Smooth muscle cell (in vitro differentiated cells): Measurements from ENCODE around the gene RFXANK. TPM values are rescaled to one million over a fixed set of nuclear protein-coding genes. Genes with fewer than 3 reads are reported as not detected.
A peak's percentile ranks its signal among the peaks of the same experiment; 100 is the strongest.

Experiments used
- DNase-seq: peaks from one replicate; lab custom pipeline; 2025; ENCODE audit not compliant: unreplicated experiment; lab: John Stamatoyannopoulos, UW
- H2AFZ ChIP-seq: fragments of 200-600 bp; sonication (generic); 2 replicates; pipeline ENCODE4 v1.6.0; 2016; ENCODE audit warnings: antibody characterized with exemption, low read depth, mild to moderate bottlenecking
- H3F3A ChIP-seq: fragments of 200-600 bp; sonication (generic); 2 replicates; pipeline ENCODE4 v1.6.0; 2017; ENCODE audit warnings: antibody characterized with exemption, low read depth
- H3K27ac ChIP-seq: fragments of 200-600 bp; sonication (generic); 2 replicates; pipeline ENCODE4 v1.5.1; 2016; ENCODE audit warnings: low read depth, mild to moderate bottlenecking
- H3K27me3 ChIP-seq: fragments of 200-600 bp; sonication (generic); 2 replicates; pipeline ENCODE4 v1.6.1; 2016; ENCODE audit warnings: low read depth, mild to moderate bottlenecking
- H3K36me3 ChIP-seq: fragments of 200-600 bp; sonication (generic); 2 replicates; pipeline ENCODE4 v1.5.1; 2016; ENCODE audit warnings: low read depth
- H3K4me1 ChIP-seq: fragments of 200-600 bp; sonication (generic); 2 replicates; pipeline ENCODE4 v1.5.1; 2016; ENCODE audit warnings: low read depth
- H3K4me2 ChIP-seq: fragments of 200-600 bp; sonication (generic); 2 replicates; pipeline ENCODE4 v1.6.0; 2016; ENCODE audit warnings: mild to moderate bottlenecking
- H3K4me3 ChIP-seq: fragments of 200-600 bp; sonication (generic); 2 replicates; pipeline ENCODE4 v1.5.1; 2016; ENCODE audit warnings: mild to moderate bottlenecking
- H3K79me2 ChIP-seq: fragments of 200-600 bp; sonication (generic); 2 replicates; pipeline ENCODE4 v1.6.0; 2016; ENCODE audit warnings: low read depth, mild to moderate bottlenecking
- H3K9ac ChIP-seq: fragments of 200-600 bp; sonication (generic); 2 replicates; pipeline ENCODE4 v1.6.0; 2016; ENCODE audit warnings: low read depth
- H3K9me3 ChIP-seq: fragments of 200-600 bp; sonication (generic); replicated peaks from 2 replicates; pipeline ENCODE4 v1.5.1; 2016; ENCODE audit warnings: low read depth
- H4K20me1 ChIP-seq: fragments of 200-600 bp; sonication (generic); 2 replicates; pipeline ENCODE4 v1.6.0; 2016; ENCODE audit warnings: low read depth
- CTCF ChIP-seq: fragments of 200-600 bp; sonication (generic); IDR thresholded peaks from 2 replicates; pipeline ENCODE4 v1.5.1; 2017; ENCODE audit warnings: borderline replicate concordance, mild to moderate bottlenecking, antibody characterized with exemption; ENCODE audit not compliant: insufficient read depth, poor library complexity, severe bottlenecking
- WGBS: methylation state at CpG from one replicate; pipeline ENCODE4 v1.1.7; 2016; ENCODE audit warnings: low lambda C conversion rate; 5-methylcytosine and 5-hydroxymethylcytosine counted together
- polyA plus RNA-seq: library from polyadenylated mRNA; unstranded; fragments of >200 nt; fragmentation: Nextera tagmentation; extraction: Ambion mirVana; gene quantifications from 2 replicates; pipeline ENCODE4 v1.2.1, GENCODE V29; 2016
- total RNA-seq: library from RNA; depleted of rRNA; stranded (reverse); fragments of >200 nt; gene quantifications from 2 replicates; pipeline ENCODE4 v1.2.3, GENCODE V29; 2014

The RFXANK gene
- total and polyA plus RNA-seq, 2 experiments from 2014 or later, result 59.6 to 94.8 TPM

GRCh38 chr19:19223060-19223459 lies 31.0 kb downstream of the RFXANK start:
- Histone ChIP-seq H3K27me3 (peaks cover 40% of the 10 kb centered on the region), H3K79me2 (no peaks in the 10 kb centered on the region), H3K9ac (no peak overlapping the region), H4K20me1 (no peaks in the 10 kb centered on the region), H3K36me3 (no peaks in the 10 kb centered on the region), H3F3A (no peaks in the 10 kb centered on the region), H3K4me1 (no peaks in the 10 kb centered on the region), H3K27ac (no peak overlapping the region), H3K9me3 (no peaks in the 10 kb centered on the region), H2AFZ (no peak overlapping the region), H3K4me3 (no peak overlapping the region), H3K4me2 (no peak overlapping the region)
- 83% methylated on average over 5 of the region's 5 CpGs for WGBS
- no peak for TF ChIP-seq CTCF
- no peak for DNase-seq

- DNase-seq, result no peak
- H3K4me2 ChIP-seq, result no peak overlapping the region
- no peaks in the 10 kb centered on the region for H3K4me1 ChIP-seq
- peaks cover 46% of the 10 kb centered on the region for H3K27me3 ChIP-seq
- H4K20me1 ChIP-seq, result no peaks in the 10 kb centered on the region
- H3K79me2 ChIP-seq, result no peaks in the 10 kb centered on the region
- H3K9me3 ChIP-seq, result no peaks in the 10 kb centered on the region
- TF ChIP-seq CTCF, result no peak
- no peak overlapping the region for H3K9ac ChIP-seq
- no peak overlapping the region for H3K27ac ChIP-seq
- H3K4me3 ChIP-seq, result no peak overlapping the region
- 94% methylated on average over 6 of the region's 6 CpGs for WGBS
- H3K36me3 ChIP-seq, result no peaks in the 10 kb centered on the region
- no peaks in the 10 kb centered on the region for H3F3A ChIP-seq
- H2AFZ ChIP-seq, result no peak overlapping the region
These were observed 31.6 kb downstream of the RFXANK start for GRCh38 chr19:19223636-19224035.

GRCh38 chr19:19224150-19224851 lies 32.2 kb downstream of the RFXANK start:
- H2AFZ ChIP-seq, result no peak overlapping the region
- no peaks in the 10 kb centered on the region for H3K9me3 ChIP-seq
- peak overlapping the region; percentile 84 for H3K4me2 ChIP-seq
- no peaks in the 10 kb centered on the region for H3K4me1 ChIP-seq
- no peaks in the 10 kb centered on the region for H4K20me1 ChIP-seq
- H3F3A ChIP-seq, result no peaks in the 10 kb centered on the region
- TF ChIP-seq CTCF, result no peak
- H3K27me3 ChIP-seq, result peaks cover 52% of the 10 kb centered on the region
- no peak for DNase-seq
- no peak overlapping the region for H3K9ac ChIP-seq
- no peak overlapping the region for H3K27ac ChIP-seq
- no peaks in the 10 kb centered on the region for H3K36me3 ChIP-seq
- WGBS, result 75% methylated on average over 15 of the region's 17 CpGs
- no peaks in the 10 kb centered on the region for H3K79me2 ChIP-seq
- H3K4me3 ChIP-seq, result peak overlapping the region; percentile 42
